ENCODE data around the gene CFAP221. TPM values are rescaled to one million over a fixed set of nuclear protein-coding genes. Genes with fewer than 3 reads are reported as not detected.

The CFAP221 gene
- total and polyA plus RNA-seq, 2 donors (not counting 3 experiments of a cell fraction or from before 2014, with no cell fraction given), result 0.06 TPM; not detected in 1

DNA sequence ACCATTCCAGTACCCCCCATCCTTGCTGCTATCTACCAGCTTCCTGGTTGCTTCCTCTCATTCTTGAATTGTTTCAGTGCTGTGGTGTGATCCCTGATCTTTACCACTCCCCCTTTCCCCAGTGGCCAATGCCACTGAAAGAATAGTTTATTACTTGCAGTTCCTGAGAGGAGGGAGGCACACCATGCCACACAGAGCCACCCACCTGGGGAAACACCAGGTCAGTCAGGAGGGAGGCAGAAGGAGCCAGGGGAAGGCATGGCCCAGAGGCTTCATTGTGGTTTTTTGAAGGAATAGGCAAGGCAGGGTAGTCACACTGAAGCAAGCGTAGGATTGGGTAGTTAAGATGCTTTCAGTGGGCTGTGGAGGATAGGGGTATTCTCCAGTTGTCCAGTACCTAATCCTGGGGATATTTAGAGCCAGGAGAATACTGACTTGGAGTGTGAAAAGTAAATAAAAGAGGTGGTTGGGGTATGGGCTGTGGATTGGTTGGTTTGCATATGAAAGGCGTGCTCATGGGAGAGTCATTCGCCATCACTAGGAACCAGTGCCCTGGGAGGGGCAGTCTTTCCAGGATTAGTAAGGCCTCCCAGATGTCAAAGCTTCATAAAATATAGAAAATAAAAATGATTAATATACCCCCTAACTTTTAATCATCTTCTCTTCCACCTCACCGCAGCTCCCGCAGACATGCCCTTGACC lies 128.1 kb downstream of the CFAP221 start:
- ChIA-PET POLR2A (no interaction called here), CTCF (interaction anchor here (1.9 kb wide), 1 partner anchor 11 kb away, joined by 4 read pairs; no protein-coding TSS in a partner anchor)
- dilution Hi-C loops (cut with MboI; ENCODE audit: extremely low pct_ligation_motif_present, low sequenced_read_pairs) (no loop called here), intact Hi-C loops (cut with micrococcal nuclease) (no loop called here)
- Histone ChIP-seq H4K20me1 (replicated peaks; ENCODE audit: control insufficient read depth, extremely low read depth, insufficient read depth, low read length) (no peaks in the 10 kb centered on the region), H3K9me1 (replicated peaks; ENCODE audit: control insufficient read depth, extremely low read depth, insufficient read depth, low read length) (no peaks in the 10 kb centered on the region), H3K4me2 (ENCODE audit: insufficient read depth, low read length) (no peak overlapping the region), H2AFZ (ENCODE audit: low read depth, low read length) (no peak overlapping the region), H3K27ac (ENCODE audit: insufficient read depth, low read depth, low read length) (no peak overlapping the region), H3K9ac (replicated peaks; ENCODE audit: extremely low read depth, insufficient read depth, low read length) (no peak overlapping the region), H3K4me1 (ENCODE audit: control insufficient read depth, extremely low read depth, insufficient read depth, low read length) (peaks cover 2% of the 10 kb centered on the region), H3K9me3 (replicated peaks; ENCODE audit: control insufficient read depth, insufficient read depth, low read length) (no peaks in the 10 kb centered on the region), H3K4me3 (replicated peaks in 1 of 3; ENCODE audit: insufficient read depth in 1 of 3, low read depth in 1 of 3, low read length in 3 of 3) (no peak overlapping the region), H3K27me3 (ENCODE audit: control insufficient read depth in 2 of 2, insufficient read depth in 2 of 2, low read length in 2 of 2) (peaks cover 3 to 4% of the 10 kb centered on the region in 2 experiments), H3K79me2 (ENCODE audit: control insufficient read depth, insufficient read depth, low read length) (no peaks in the 10 kb centered on the region), H3K36me3 (ENCODE audit: control insufficient read depth in 2 of 2, extremely low read depth in 1 of 2, insufficient read depth in 2 of 2, low read length in 2 of 2) (no peaks in the 10 kb centered on the region)
- FAIRE-seq (no peak), DNase-seq (ENCODE audit: low read depth, low spot score) (peak; percentile 13)
- no peak for TF ChIP-seq EZH2 (IDR thresholded peaks at IDR 0.05; ENCODE audit: borderline replicate concordance, low read depth, low read length, severe bottlenecking)
- TF ChIP-seq, protein P1, sequence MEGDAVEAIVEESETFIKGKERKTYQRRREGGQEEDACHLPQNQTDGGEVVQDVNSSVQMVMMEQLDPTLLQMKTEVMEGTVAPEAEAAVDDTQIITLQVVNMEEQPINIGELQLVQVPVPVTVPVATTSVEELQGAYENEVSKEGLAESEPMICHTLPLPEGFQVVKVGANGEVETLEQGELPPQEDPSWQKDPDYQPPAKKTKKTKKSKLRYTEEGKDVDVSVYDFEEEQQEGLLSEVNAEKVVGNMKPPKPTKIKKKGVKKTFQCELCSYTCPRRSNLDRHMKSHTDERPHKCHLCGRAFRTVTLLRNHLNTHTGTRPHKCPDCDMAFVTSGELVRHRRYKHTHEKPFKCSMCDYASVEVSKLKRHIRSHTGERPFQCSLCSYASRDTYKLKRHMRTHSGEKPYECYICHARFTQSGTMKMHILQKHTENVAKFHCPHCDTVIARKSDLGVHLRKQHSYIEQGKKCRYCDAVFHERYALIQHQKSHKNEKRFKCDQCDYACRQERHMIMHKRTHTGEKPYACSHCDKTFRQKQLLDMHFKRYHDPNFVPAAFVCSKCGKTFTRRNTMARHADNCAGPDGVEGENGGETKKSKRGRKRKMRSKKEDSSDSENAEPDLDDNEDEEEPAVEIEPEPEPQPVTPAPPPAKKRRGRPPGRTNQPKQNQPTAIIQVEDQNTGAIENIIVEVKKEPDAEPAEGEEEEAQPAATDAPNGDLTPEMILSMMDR (IDR thresholded peaks at IDR 0.05; ENCODE audit: extremely low read depth in 1 of 2, insufficient read depth in 1 of 2, low read depth in 1 of 2, low read length in 2 of 2), result no peak
- no peak for TF ChIP-seq MYC (IDR thresholded peaks at IDR 0.05; ENCODE audit: low read depth, low read length)
- no peak for TF ChIP-seq POLR2A (IDR thresholded peaks at IDR 0.05; ENCODE audit: low read depth, low read length)
- TF ChIP-seq, protein P2, sequence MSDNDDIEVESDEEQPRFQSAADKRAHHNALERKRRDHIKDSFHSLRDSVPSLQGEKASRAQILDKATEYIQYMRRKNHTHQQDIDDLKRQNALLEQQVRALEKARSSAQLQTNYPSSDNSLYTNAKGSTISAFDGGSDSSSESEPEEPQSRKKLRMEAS (IDR thresholded peaks at IDR 0.05; ENCODE audit: insufficient read depth, insufficient read length), result no peak
- no peak for TF ChIP-seq JUN (IDR thresholded peaks at IDR 0.05; ENCODE audit: borderline replicate concordance, insufficient read depth, insufficient read length, low read depth)
- no TSS peak for BruUV-seq (replicated peaks)

Measured in endothelial cell of umbilical vein (primary cell).